H1 (cell line): ENCODE data around the gene IDH2. TPM values are rescaled to one million over a fixed set of nuclear protein-coding genes. Genes with fewer than 3 reads are reported as not detected.

ENCODE experiments used
- CTCF ChIA-PET: fragments of 300-600 bp; sonication (Branson Sonifier 250); formaldehyde crosslinking; loops from one replicate; lab custom pipeline; 2021; ENCODE audit not compliant: partially characterized antibody; lab: Charles Lee
- POLR2A ChIA-PET: fragments of 300-600 bp; sonication (Branson Sonifier 250); formaldehyde crosslinking; loops from one replicate; lab custom pipeline; 2021; ENCODE audit warnings: inconsistent platforms; ENCODE audit not compliant: partially characterized antibody; lab: Charles Lee
- DNase-seq, 2 experiments: peaks; one replicate each; pipeline versions ENCODE4 v3.0.0 to v3.0.0-alpha.2; 2010 to 2022; ENCODE audit warnings: low spot score in 2 of 2, low read depth in 1 of 2, mixed read lengths in 1 of 2
- FAIRE-seq: peaks from 2 replicates; lab custom pipeline; 2011; peaks lifted over from hg19 to GRCh38; lab: Jason Lieb, UNC
- H2AFZ ChIP-seq: 2 replicates; pipeline ENCODE4 v1.8.1; 2012; ENCODE audit warnings: low read length, inconsistent platforms
- H2AK5ac ChIP-seq: 2 replicates; pipeline ENCODE4 v1.6.1; 2013; ENCODE audit warnings: low read depth, low read length
- H2BK120ac ChIP-seq: replicated peaks from 2 replicates; pipeline ENCODE3; 2013; ENCODE audit warnings: low read depth, low read length, inconsistent platforms
- H2BK12ac ChIP-seq: 2 replicates; pipeline ENCODE4 v1.6.1; 2013; ENCODE audit warnings: low read depth, low read length
- H2BK15ac ChIP-seq: 2 replicates; pipeline ENCODE4 v1.6.1; 2013; ENCODE audit warnings: low read length
- H2BK20ac ChIP-seq: 2 replicates; pipeline ENCODE4 v1.6.1; 2013; ENCODE audit warnings: low read length
- H2BK5ac ChIP-seq: 2 replicates; pipeline ENCODE4 v1.6.1; 2013; ENCODE audit warnings: low read depth, low read length
- H3K14ac ChIP-seq: 2 replicates; pipeline ENCODE4 v1.6.1; 2013; ENCODE audit warnings: inconsistent platforms; ENCODE audit not compliant: insufficient read length
- H3K18ac ChIP-seq: 2 replicates; pipeline ENCODE4 v1.6.1; 2013; ENCODE audit warnings: low read length; ENCODE audit errors: extremely low read depth
- H3K23ac ChIP-seq: 2 replicates; pipeline ENCODE4 v1.6.1; 2013; ENCODE audit warnings: inconsistent platforms; ENCODE audit not compliant: insufficient read length
- H3K23me2 ChIP-seq: 2 replicates; pipeline ENCODE4 v1.6.1; 2013; ENCODE audit warnings: low read depth, low read length
- H3K27ac ChIP-seq: 2 replicates; pipeline ENCODE4 v1.6.1; 2011; ENCODE audit warnings: low read depth, low read length, inconsistent platforms
- H3K27me3 ChIP-seq, 4 experiments: replicated peaks in 1 of 4; 1 replicate in 1 of 4; 2 replicates in 3 of 4; pipeline versions ENCODE4 v1.6.1 to v1.8.1; 2011 to 2013; ENCODE audit warnings: low read length in 3 of 4, mild to moderate bottlenecking in 3 of 4, inconsistent platforms in 2 of 4, mixed read lengths in 2 of 4, moderate library complexity in 1 of 4; ENCODE audit not compliant: control insufficient read depth in 3 of 4, insufficient read depth in 3 of 4; ENCODE audit errors: extremely low read depth in 1 of 4
- H3K36me3 ChIP-seq, 4 experiments: 2 replicates each; pipeline versions ENCODE4 v1.6.1 to v1.8.1; 2011 to 2013; ENCODE audit warnings: mild to moderate bottlenecking in 4 of 4, low read length in 3 of 4, moderate library complexity in 2 of 4, control low read depth in 1 of 4, inconsistent platforms in 1 of 4; ENCODE audit not compliant: insufficient read depth in 4 of 4, control insufficient read depth in 2 of 4
- H3K4ac ChIP-seq: replicated peaks from 2 replicates; pipeline ENCODE3; 2013; ENCODE audit warnings: low read length, low read depth, mixed read lengths, inconsistent platforms; ENCODE audit not compliant: insufficient read length
- H3K4me1 ChIP-seq, 4 experiments: replicated peaks in 1 of 4; 1 replicate in 1 of 4; 2 replicates in 3 of 4; pipeline versions ENCODE4 v1.6.1 to v1.8.1; 2011 to 2013; ENCODE audit warnings: low read length in 3 of 4, inconsistent platforms in 2 of 4, mixed read lengths in 1 of 4; ENCODE audit not compliant: insufficient read depth in 4 of 4, control insufficient read depth in 3 of 4
- H3K4me2 ChIP-seq, 2 experiments: 2 replicates each; pipeline versions ENCODE4 v1.6.1 to v1.8.1; 2011 to 2013; ENCODE audit warnings: low read depth in 2 of 2, low read length in 2 of 2, control low read depth in 1 of 2, inconsistent platforms in 1 of 2, mild to moderate bottlenecking in 1 of 2; ENCODE audit not compliant: insufficient read depth in 1 of 2
- H3K4me3 ChIP-seq, 4 experiments: fragments of 200-600, 300-600 bp in 1 of 4; sonication (generic), shearing (Covaris generic), sonication (Bioruptor Twin) in 1 of 4; 2 replicates each; pipeline versions ENCODE4 v1.5.1 to v1.8.1; 2011 to 2016; ENCODE audit warnings: low read length in 4 of 4, low read depth in 3 of 4, control low read depth in 2 of 4, inconsistent platforms in 2 of 4, mild to moderate bottlenecking in 2 of 4, mixed read lengths in 1 of 4, moderate library complexity in 1 of 4; ENCODE audit not compliant: insufficient read depth in 2 of 4; ENCODE audit errors: extremely low read depth in 1 of 4
- H3K56ac ChIP-seq: replicated peaks from 2 replicates; pipeline ENCODE3; 2013; ENCODE audit warnings: low read depth, mild to moderate bottlenecking, mixed read lengths, low read length, inconsistent platforms; ENCODE audit not compliant: insufficient read length
- H3K79me1 ChIP-seq: 2 replicates; pipeline ENCODE4 v1.6.1; 2013; ENCODE audit warnings: low read depth, low read length, control low read depth
- H3K79me2 ChIP-seq, 2 experiments: 2 replicates each; pipeline versions ENCODE4 v1.6.1 to v1.8.1; 2012 to 2013; ENCODE audit warnings: low read length in 2 of 2, mild to moderate bottlenecking in 2 of 2, inconsistent platforms in 1 of 2; ENCODE audit not compliant: insufficient read depth in 2 of 2, control insufficient read depth in 1 of 2
- H3K9ac ChIP-seq, 4 experiments: replicated peaks in 1 of 4; 1 replicate in 1 of 4; 2 replicates in 3 of 4; pipeline versions ENCODE4 v1.6.1 to v1.8.1; 2011 to 2013; ENCODE audit warnings: low read depth in 3 of 4, low read length in 3 of 4, control low read depth in 2 of 4, mild to moderate bottlenecking in 2 of 4, moderate library complexity in 2 of 4, inconsistent platforms in 1 of 4; ENCODE audit errors: extremely low read depth in 1 of 4
- H3K9me3 ChIP-seq, 2 experiments: 2 replicates each; pipeline versions ENCODE4 v1.6.1 to v1.8.1; 2012 to 2013; ENCODE audit warnings: mild to moderate bottlenecking in 2 of 2, moderate library complexity in 2 of 2, control low read depth in 1 of 2, inconsistent platforms in 1 of 2, low read depth in 1 of 2, low read length in 1 of 2, mixed read lengths in 1 of 2; ENCODE audit not compliant: insufficient read depth in 2 of 2
- H4K20me1 ChIP-seq, 2 experiments: replicated peaks in 1 of 2; 2 replicates each; pipeline versions ENCODE3 to v1.8.1; 2011 to 2013; ENCODE audit warnings: inconsistent platforms in 2 of 2, low read length in 2 of 2, mild to moderate bottlenecking in 1 of 2; ENCODE audit not compliant: insufficient read depth in 2 of 2, control insufficient read depth in 1 of 2
- H4K5ac ChIP-seq: 2 replicates; pipeline ENCODE4 v1.6.1; 2013; ENCODE audit warnings: low read length, low read depth, mixed read lengths, inconsistent platforms; ENCODE audit not compliant: insufficient read length
- H4K8ac ChIP-seq: 2 replicates; pipeline ENCODE4 v1.8.0; 2013; ENCODE audit warnings: mild to moderate bottlenecking, moderate library complexity, low read length, inconsistent platforms; ENCODE audit not compliant: insufficient read depth; ENCODE audit errors: extremely low read depth
- H4K91ac ChIP-seq: replicated peaks from 2 replicates; pipeline ENCODE3; 2013; ENCODE audit warnings: low read length, mixed read lengths, inconsistent platforms; ENCODE audit not compliant: insufficient read length
- EP300 ChIP-seq, 2 experiments: IDR thresholded peaks; 1 replicate in 1 of 2; 2 replicates in 1 of 2; pipeline ENCODE4 v1.6.1; 2011 to 2012; ENCODE audit warnings: low read depth in 2 of 2, low read length in 2 of 2, mild to moderate bottlenecking in 2 of 2, borderline replicate concordance in 1 of 2, inconsistent platforms in 1 of 2, moderate library complexity in 1 of 2
- GTF2F1 ChIP-seq: IDR thresholded peaks from 2 replicates; pipeline ENCODE4 v1.6.1; 2012; ENCODE audit warnings: low read depth, low read length, improper control_type of control experiment, borderline replicate concordance
- SAP30 ChIP-seq: fragments of 300-600 bp; sonication (generic); IDR thresholded peaks from 2 replicates; pipeline ENCODE4 v1.7.1; 2012; ENCODE audit warnings: low read length, moderate library complexity, mild to moderate bottlenecking, inconsistent platforms; ENCODE audit not compliant: insufficient read depth, insufficient replicate concordance
- TAF1 ChIP-seq: IDR thresholded peaks from 2 replicates; pipeline ENCODE4 v1.6.1; 2011; ENCODE audit warnings: mild to moderate bottlenecking, low read depth, low read length
- TAF7 ChIP-seq: optimal IDR thresholded peaks from 2 replicates; pipeline ENCODE3; 2011; ENCODE audit warnings: low read depth, mild to moderate bottlenecking, inconsistent platforms, low read length, moderate library complexity, borderline replicate concordance
- YY1 ChIP-seq: IDR thresholded peaks from 2 replicates; pipeline ENCODE4 v1.6.1; 2011; ENCODE audit warnings: low read depth, mild to moderate bottlenecking, low read length
- WGBS, 2 experiments: shearing (Covaris generic) in 1 of 2; methylation state at CpG; one replicate each; pipeline versions ENCODE4 v1.1.6 to v1.1.7; 2013 to 2015; ENCODE audit warnings: low lambda C conversion rate in 2 of 2, mixed read lengths in 2 of 2, inconsistent platforms in 1 of 2, low coverage in 1 of 2, missing lambda C conversion rate in 1 of 2; ENCODE audit not compliant: insufficient replicate concordance in 2 of 2, insufficient coverage in 1 of 2, insufficient read length in 1 of 2; ENCODE audit errors: extremely low coverage in 1 of 2, missing lambda C conversion rate in 1 of 2; 5-methylcytosine and 5-hydroxymethylcytosine counted together
- polyA plus RNA-seq, 7 experiments: library from polyadenylated mRNA; depleted of rRNA in 3 of 7; stranded (reverse) in 5 of 7; unstranded in 2 of 7; fragments of >200 nt in 5 of 7; fragments of 200-250 nt in 2 of 7; gene quantifications; 1 replicate in 5 of 7; 2 replicates in 1 of 7; 4 replicates in 1 of 7; pipeline versions ENCODE4 v1.2.1 to v1.2.3, GENCODE V29; 2011 to 2013; ENCODE audit warnings: missing spikeins in 2 of 7, mixed read lengths in 2 of 7
- total RNA-seq: library from RNA; stranded (reverse); fragmentation: NEBNext Ultra II Directional; extraction: Animal tissue kit (Norgen Biotek cat#: 25700); gene quantifications from 2 replicates; pipeline ENCODE4 v1.2.1, GENCODE V29; 2021
- TF ChIP-seq, protein P1 (sequence below): IDR thresholded peaks from 2 replicates; pipeline ENCODE4 v1.6.1; 2011; ENCODE audit warnings: low read length, improper control_type of control experiment
- TF ChIP-seq, protein P2 (sequence below): IDR thresholded peaks from 2 replicates; pipeline ENCODE4 v1.6.1; 2012; ENCODE audit warnings: inconsistent platforms
- TF ChIP-seq, protein P3 (sequence below): IDR thresholded peaks from 2 replicates; pipeline ENCODE4 v1.6.1; 2011; ENCODE audit warnings: low read depth, mild to moderate bottlenecking, low read length; ENCODE audit not compliant: insufficient read depth

IDH2 gene
- total and polyA plus RNA-seq, 2 of the 8 experiments (the other 6 are each of a cell fraction or from before 2014, with no cell fraction given): 64.2 to 84.6 TPM

DNA sequence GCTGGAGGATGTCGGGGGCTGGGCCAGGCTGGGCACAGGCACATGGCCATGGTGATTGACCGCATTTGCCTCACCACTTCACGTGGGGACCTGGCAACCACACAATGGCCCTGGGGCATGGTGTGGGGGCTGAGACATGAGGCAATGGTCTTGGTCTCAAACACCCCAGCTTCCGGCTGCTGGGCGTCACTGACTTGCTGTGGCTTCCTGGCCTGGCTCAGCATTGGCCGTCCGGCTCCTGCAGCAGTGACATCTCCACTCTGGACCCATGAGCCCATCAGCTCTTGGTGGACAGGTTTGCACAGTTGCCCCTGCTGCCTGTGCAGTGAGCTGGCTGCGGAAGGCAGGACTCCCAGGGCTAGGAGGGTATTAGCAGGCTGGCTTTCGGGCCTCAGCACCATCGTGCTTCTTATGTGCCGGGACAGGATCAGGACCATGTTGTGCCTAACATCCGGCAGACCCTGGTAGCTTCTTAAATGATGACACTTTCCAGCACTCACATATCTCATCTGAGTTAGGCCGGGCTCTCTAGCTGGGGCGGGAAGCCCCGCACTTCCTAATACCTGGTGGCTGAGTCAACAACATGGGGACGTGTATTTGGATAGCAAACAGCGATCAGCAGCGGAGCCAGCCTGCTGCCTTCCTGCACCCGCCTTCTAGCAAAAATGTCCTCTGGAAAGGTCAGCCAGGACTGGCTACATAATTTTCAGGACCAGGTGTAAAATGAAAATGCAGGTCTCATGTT is 67.0 kb downstream of the IDH2 start:
- Histone ChIP-seq H2BK20ac (0 out of 2 replicates have a peak overlapping the region, but pooled peaks have one; percentile 72), H3K14ac (no peak overlapping the region), H3K9me3 (no peaks in the 10 kb centered on the region), H3K4ac (peak overlapping the region; percentile 65), H3K4me2 (no peak overlapping the region), H3K27ac (no peak overlapping the region), H3K79me1 (peaks cover 7% of the 10 kb centered on the region), H3K23ac (no peak overlapping the region), H3K23me2 (peaks cover 2% of the 10 kb centered on the region; the same call in 1 of the 2 replicates), H3K4me3 (no peak overlapping the region), H2BK15ac (peak overlapping the region; percentile 13), H2BK5ac (peak overlapping the region; percentile 73; the same call in 1 of the 2 replicates), H4K5ac (no peak overlapping the region), H2AK5ac (peak overlapping the region; percentile 92; the same call in 1 of the 2 replicates), H3K9ac (no peak overlapping the region), H2BK120ac (no peak overlapping the region), H3K36me3 (no peaks in the 10 kb centered on the region), H2BK12ac (peak overlapping the region; percentile 64; the same call in 1 of the 2 replicates), H3K18ac (no peak overlapping the region), H3K79me2 (no peaks in the 10 kb centered on the region), H3K4me1 (peaks cover 0 to 29% (median 9%) of the 10 kb centered on the region in 4 experiments; a peak in 3 of 7 replicates), H4K91ac (peak overlapping the region; percentile 61), H3K27me3 (no peaks in the 10 kb centered on the region), H4K20me1 (peaks cover 0 to 3% of the 10 kb centered on the region in 2 experiments), H2AFZ (no peak overlapping the region), H3K56ac (no peak overlapping the region), H4K8ac (peak overlapping the region; percentile 60; the same call in 1 of the 2 replicates)
- FAIRE-seq (no peak), DNase-seq (no peak)
- CTCF ChIA-PET: interaction anchor here (0.7 to 2.0 kb wide), 5 partner anchors 15 to 372 kb away, joined by 3 to 6 read pairs (median 4); no protein-coding TSS in a partner anchor
- WGBS, 2 experiments: 90% methylated on average over 17 of the region's 19 CpGs; no CpG with 5 or more reads in 1 of the 2 experiments
- POLR2A ChIA-PET: interaction anchor here (0.6 to 1.4 kb wide), 4 partner anchors 13 to 165 kb away, joined by 3 to 4 read pairs (median 3); partner anchors contain the start of gene SEMA4B
- TF ChIP-seq TAF1: no peak
- no peak for TF ChIP-seq TAF7
- TF ChIP-seq, protein P1, sequence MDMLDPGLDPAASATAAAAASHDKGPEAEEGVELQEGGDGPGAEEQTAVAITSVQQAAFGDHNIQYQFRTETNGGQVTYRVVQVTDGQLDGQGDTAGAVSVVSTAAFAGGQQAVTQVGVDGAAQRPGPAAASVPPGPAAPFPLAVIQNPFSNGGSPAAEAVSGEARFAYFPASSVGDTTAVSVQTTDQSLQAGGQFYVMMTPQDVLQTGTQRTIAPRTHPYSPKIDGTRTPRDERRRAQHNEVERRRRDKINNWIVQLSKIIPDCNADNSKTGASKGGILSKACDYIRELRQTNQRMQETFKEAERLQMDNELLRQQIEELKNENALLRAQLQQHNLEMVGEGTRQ: no peak
- TF ChIP-seq SAP30: no peak
- TF ChIP-seq GTF2F1: no peak
- no peak for TF ChIP-seq YY1
- TF ChIP-seq, protein P2, sequence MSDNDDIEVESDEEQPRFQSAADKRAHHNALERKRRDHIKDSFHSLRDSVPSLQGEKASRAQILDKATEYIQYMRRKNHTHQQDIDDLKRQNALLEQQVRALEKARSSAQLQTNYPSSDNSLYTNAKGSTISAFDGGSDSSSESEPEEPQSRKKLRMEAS: no peak
- TF ChIP-seq, protein P3, sequence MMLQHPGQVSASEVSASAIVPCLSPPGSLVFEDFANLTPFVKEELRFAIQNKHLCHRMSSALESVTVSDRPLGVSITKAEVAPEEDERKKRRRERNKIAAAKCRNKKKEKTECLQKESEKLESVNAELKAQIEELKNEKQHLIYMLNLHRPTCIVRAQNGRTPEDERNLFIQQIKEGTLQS: no peak
- TF ChIP-seq EP300 (IDR thresholded peaks at IDR 0.05; ENCODE audit: borderline replicate concordance in 1 of 2, low read depth in 2 of 2, low read length in 2 of 2): no peak
